GM12878 (cell line): ENCODE results near the gene SPTA1. TPM values are rescaled to one million over a fixed set of nuclear protein-coding genes. Genes with fewer than 3 reads are reported as not detected.

Experiments used
- ATAC-seq: fragments of 200-7000 bp; cut with Tn5 transposase; 3 replicates; pipeline ENCODE4 v1.9.1; 2020; ENCODE audit warnings: mild to moderate bottlenecking, moderate library complexity
- BruUV-seq: library from RNA; stranded (reverse); fragments of 400-500 nt; replicated peaks from 2 replicates; lab custom pipeline; 2021; lab: Mats Ljungman, UMichigan
- CTCF ChIA-PET: fragments of 300-600 bp; sonication (Branson Sonifier 250); formaldehyde crosslinking; extraction: SDS; loops from one replicate; lab custom pipeline; 2021; ENCODE audit warnings: inconsistent platforms; lab: Yijun Ruan, JAX
- POLR2A ChIA-PET: fragments of 350-600 bp; formaldehyde crosslinking; extraction: SDS; loops from one replicate; lab custom pipeline; 2021; ENCODE audit warnings: inconsistent platforms; lab: Charles Lee
- RAD21 ChIA-PET: fragments of 300-600 bp; sonication (Branson Sonifier 250); formaldehyde crosslinking; loops from one replicate; lab custom pipeline; 2023; ENCODE audit warnings: antibody characterized with exemption; ENCODE audit not compliant: unreplicated experiment; lab: Charles Lee
- SMC1A ChIA-PET: fragments of 300-600 bp; sonication (Branson Sonifier 250); formaldehyde crosslinking; loops from one replicate; lab custom pipeline; 2023; ENCODE audit not compliant: unreplicated experiment, uncharacterized antibody; lab: Charles Lee
- DNase-seq: peaks from one replicate; pipeline ENCODE4 v3.0.0-alpha.2; 2011; ENCODE audit warnings: low read depth, low spot score
- FAIRE-seq: peaks from 3 replicates; lab custom pipeline; 2011; peaks lifted over from hg19 to GRCh38; lab: Jason Lieb, UNC
- H2AFZ ChIP-seq: 2 replicates; pipeline ENCODE4 v1.6.0; 2011; ENCODE audit warnings: low read depth, low read length, control low read depth; ENCODE audit not compliant: control insufficient read depth
- H3K27ac ChIP-seq: 2 replicates; pipeline ENCODE4 v1.5.1; 2011; ENCODE audit warnings: control low read depth; ENCODE audit not compliant: control insufficient read depth, insufficient read depth
- H3K27me3 ChIP-seq, 2 experiments: replicated peaks in 1 of 2; 2 replicates each; pipeline versions ENCODE4 v1.6.0 to v1.6.1; 2011; ENCODE audit warnings: low read length in 1 of 2; ENCODE audit not compliant: control insufficient read depth in 2 of 2, insufficient read depth in 2 of 2
- H3K36me3 ChIP-seq, 2 experiments: 2 replicates each; pipeline ENCODE4 v1.5.1; 2011; ENCODE audit warnings: low read length in 1 of 2; ENCODE audit not compliant: control insufficient read depth in 2 of 2, insufficient read depth in 2 of 2
- H3K4me1 ChIP-seq: 2 replicates; pipeline ENCODE4 v1.6.1; 2011; ENCODE audit warnings: mild to moderate bottlenecking, low read length, moderate library complexity, mixed read lengths; ENCODE audit not compliant: control insufficient read depth, insufficient read depth
- H3K4me2 ChIP-seq: 2 replicates; pipeline ENCODE4 v1.6.0; 2011; ENCODE audit warnings: control low read depth; ENCODE audit not compliant: control insufficient read depth, insufficient read depth
- H3K4me3 ChIP-seq: fragments of 200-600 bp; sonication (generic); 2 replicates; pipeline ENCODE4 v1.5.1; 2016
- H3K79me2 ChIP-seq: 2 replicates; pipeline ENCODE4 v1.6.0; 2011; ENCODE audit warnings: low read length; ENCODE audit not compliant: control insufficient read depth, insufficient read depth
- H3K9ac ChIP-seq: 2 replicates; pipeline ENCODE4 v1.8.0; 2011; ENCODE audit warnings: low read length, control low read depth, mixed read lengths; ENCODE audit not compliant: control insufficient read depth, insufficient read depth
- H3K9me3 ChIP-seq: replicated peaks from 3 replicates; pipeline ENCODE4 v1.5.1; 2011; ENCODE audit warnings: mild to moderate bottlenecking, low read length; ENCODE audit not compliant: control insufficient read depth, insufficient read depth
- H4K20me1 ChIP-seq: 2 replicates; pipeline ENCODE4 v1.6.0; 2011; ENCODE audit not compliant: control insufficient read depth, insufficient read depth
- BRCA1 ChIP-seq: IDR thresholded peaks from 2 replicates; pipeline ENCODE4 v1.6.1; 2011; ENCODE audit warnings: low read depth, low read length, improper control_type of control experiment
- DPF2 ChIP-seq: fragments of 450-650 bp; IDR thresholded peaks from 2 replicates; pipeline ENCODE4 v1.6.1; 2017; ENCODE audit warnings: mild to moderate bottlenecking
- FOS ChIP-seq: IDR thresholded peaks from 3 replicates; pipeline ENCODE4 v1.6.1; 2011; ENCODE audit warnings: borderline replicate concordance; ENCODE audit not compliant: insufficient read length; ENCODE audit errors: extremely low read depth
- HDAC6 ChIP-seq: fragments of 200-600 bp; sonication (generic); IDR thresholded peaks from one replicate; pipeline ENCODE4 v1.8.0; 2017; ENCODE audit warnings: antibody characterized with exemption; ENCODE audit not compliant: unreplicated experiment
- IKZF2 ChIP-seq, 2 experiments: fragments of 450-650 bp; IDR thresholded peaks; 2 replicates each; pipeline ENCODE4 v1.6.1; 2017; ENCODE audit warnings: mild to moderate bottlenecking in 2 of 2, moderate library complexity in 2 of 2
- NFIC ChIP-seq: IDR thresholded peaks from 2 replicates; pipeline ENCODE4 v1.6.1; 2012; ENCODE audit warnings: low read depth, mild to moderate bottlenecking, inconsistent platforms, low read length, moderate library complexity
- NFXL1 ChIP-seq: fragments of 450-650 bp; IDR thresholded peaks from 2 replicates; pipeline ENCODE4 v1.6.1; 2017; ENCODE audit warnings: antibody characterized with exemption, mild to moderate bottlenecking, borderline replicate concordance
- POLR2AphosphoS2 ChIP-seq: IDR thresholded peaks from 2 replicates; pipeline ENCODE4 v1.6.1; 2011; ENCODE audit warnings: low read depth, mild to moderate bottlenecking, low read length, improper control_type of control experiment, moderate library complexity
- POLR2AphosphoS5 ChIP-seq: IDR thresholded peaks from 2 replicates; pipeline ENCODE4 v1.6.1; 2011; ENCODE audit warnings: mild to moderate bottlenecking, low read length, inconsistent platforms
- RB1 ChIP-seq: fragments of 450-650 bp; formaldehyde crosslinking; IDR thresholded peaks from 2 replicates; pipeline ENCODE4 v1.6.1; 2017; ENCODE audit warnings: mild to moderate bottlenecking, borderline replicate concordance
- RCOR1 ChIP-seq: conservative IDR thresholded peaks from 2 replicates; pipeline ENCODE4 v1.6.1; 2012; ENCODE audit warnings: low read depth, low read length, improper control_type of control experiment
- RUNX3 ChIP-seq: IDR thresholded peaks from 2 replicates; pipeline ENCODE4 v1.6.1; 2012; ENCODE audit warnings: low read length, inconsistent platforms
- STAT3 ChIP-seq: IDR thresholded peaks from 2 replicates; pipeline ENCODE4 v1.6.1; 2011; ENCODE audit warnings: low read depth, low read length, improper control_type of control experiment
- TBL1XR1 ChIP-seq: IDR thresholded peaks from 2 replicates; pipeline ENCODE4 v1.6.1; 2012; ENCODE audit warnings: low read depth, low read length, improper control_type of control experiment
- USF1 ChIP-seq: IDR thresholded peaks from 2 replicates; pipeline ENCODE4 v1.6.1; 2011; ENCODE audit warnings: borderline replicate concordance, low read depth, mild to moderate bottlenecking, moderate library complexity, mixed read lengths, low read length; ENCODE audit not compliant: insufficient read depth; ENCODE audit errors: extremely low read length
- WRNIP1 ChIP-seq: IDR thresholded peaks from 2 replicates; pipeline ENCODE4 v1.6.1; 2011; ENCODE audit warnings: low read depth, low read length, improper control_type of control experiment, borderline replicate concordance
- YBX1 ChIP-seq: fragments of 450-650 bp; IDR thresholded peaks from 2 replicates; pipeline ENCODE4 v1.6.1; 2016; ENCODE audit warnings: antibody characterized with exemption
- ZNF217 ChIP-seq: fragments of 450-650 bp; IDR thresholded peaks from 2 replicates; pipeline ENCODE4 v1.6.1; 2017; ENCODE audit warnings: antibody characterized with exemption, mild to moderate bottlenecking
- WGBS: methylation state at CpG from one replicate; pipeline ENCODE4 v1.1.6; 2016; ENCODE audit warnings: low lambda C conversion rate; ENCODE audit not compliant: insufficient replicate concordance, insufficient coverage; ENCODE audit errors: missing lambda C conversion rate; 5-methylcytosine and 5-hydroxymethylcytosine counted together
- in situ Hi-C: fragments of 300-500 bp; cut with MboI; formaldehyde crosslinking; loops from 9 replicates; pipeline ENCODE4 v1.14.3; 2018; ENCODE audit warnings: mixed read lengths
- intact Hi-C: fragments of 100-400 bp; cut with micrococcal nuclease; formaldehyde crosslinking; loops from one replicate; pipeline ENCODE4 v1.14.2; 2022; ENCODE audit not compliant: unreplicated experiment
- polyA plus RNA-seq, 11 experiments: library from polyadenylated mRNA; depleted of rRNA in 4 of 11; unstranded in 6 of 11; stranded (reverse) in 5 of 11; fragments of >200 nt; fragmentation: Nextera tagmentation in 4 of 11; fragmentation: Illumina TruSeq in 1 of 11; extraction: Ambion mirVana in 4 of 11; extraction: Trizol in 1 of 11; gene quantifications; 1 replicate in 1 of 11; 2 replicates in 10 of 11; pipeline versions ENCODE4 v1.2.1 to v1.2.3, GENCODE V29; 2011 to 2016; ENCODE audit warnings: inconsistent platforms in 2 of 11, missing spikeins in 2 of 11, low read depth in 1 of 11
- total RNA-seq, 4 experiments: library from RNA; depleted of rRNA in 3 of 4; stranded (reverse); fragments of >200 nt in 3 of 4; fragmentation: Illumina TruSeq in 1 of 4; extraction: Trizol in 1 of 4; gene quantifications; 2 replicates each; pipeline versions ENCODE4 v1.2.1 to v1.2.3, GENCODE V29; 2013 to 2021
- TF ChIP-seq, protein P1 (sequence below): fragments of 450-650 bp; IDR thresholded peaks from 2 replicates; pipeline ENCODE4 v1.6.1; 2016; ENCODE audit warnings: mild to moderate bottlenecking

The SPTA1 gene
- total and polyA plus RNA-seq, 10 of the 15 experiments (the other 5 are each of a cell fraction or from before 2014, with no cell fraction given), result under 0.01 to 0.21 (median 0.12) TPM; not detected in 5

GRCh38 chr1:158700552-158700951 is 14.0 kb upstream of the SPTA1 start, which contains the start of gene OR6K2:
TSS of gene OR6K2 (minus strand) at chr1:158700652. CDS start at chr1:158700652, 0 bp downstream.
- Histone ChIP-seq H3K4me1 (no peaks in the 10 kb centered on the region), H3K27ac (no peak within 1 kb of the TSS), H2AFZ (no peak within 1 kb of the TSS), H3K4me3 (no peak within 1 kb of the TSS), H3K4me2 (no peak within 1 kb of the TSS), H4K20me1 (no peaks in the 10 kb centered on the region), H3K9me3 (no peaks in the 10 kb centered on the region), H3K36me3 (no peaks in the 10 kb centered on the region), H3K9ac (no peak within 1 kb of the TSS), H3K79me2 (no peaks in the 10 kb centered on the region)
- RAD21 ChIA-PET, result no interaction called here
- POLR2A ChIA-PET, result no interaction called here
- DNase-seq, result no peak
- in situ Hi-C loops, result no loop called here
- no peak for FAIRE-seq
- CTCF ChIA-PET, result no interaction called here
- ATAC-seq, result no peak
- WGBS, result 15% methylated on average over 4 of the region's 4 CpGs
- no TSS peak for BruUV-seq
- intact Hi-C loops, result no loop called here
- TF ChIP-seq DPF2 (no peak), NFXL1 (no peak), BRCA1 (no peak), RB1 (no peak), IKZF2 (IDR thresholded peaks at IDR 0.05) (no peak), RCOR1 (no peak), WRNIP1 (no peak), USF1 (no peak), STAT3 (no peak), ZNF217 (no peak), TBL1XR1 (no peak), POLR2AphosphoS5 (no peak), YBX1 (no peak), RUNX3 (no peak), POLR2AphosphoS2 (no peak), NFIC (no peak), FOS (no peak), HDAC6 (no peak)
- TF ChIP-seq, protein P1, sequence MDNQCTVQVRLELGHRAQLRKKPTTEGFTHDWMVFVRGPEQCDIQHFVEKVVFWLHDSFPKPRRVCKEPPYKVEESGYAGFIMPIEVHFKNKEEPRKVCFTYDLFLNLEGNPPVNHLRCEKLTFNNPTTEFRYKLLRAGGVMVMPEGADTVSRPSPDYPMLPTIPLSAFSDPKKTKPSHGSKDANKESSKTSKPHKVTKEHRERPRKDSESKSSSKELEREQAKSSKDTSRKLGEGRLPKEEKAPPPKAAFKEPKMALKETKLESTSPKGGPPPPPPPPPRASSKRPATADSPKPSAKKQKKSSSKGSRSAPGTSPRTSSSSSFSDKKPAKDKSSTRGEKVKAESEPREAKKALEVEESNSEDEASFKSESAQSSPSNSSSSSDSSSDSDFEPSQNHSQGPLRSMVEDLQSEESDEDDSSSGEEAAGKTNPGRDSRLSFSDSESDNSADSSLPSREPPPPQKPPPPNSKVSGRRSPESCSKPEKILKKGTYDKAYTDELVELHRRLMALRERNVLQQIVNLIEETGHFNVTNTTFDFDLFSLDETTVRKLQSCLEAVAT, result no peak
- TF ChIP-seq, all 136 proteins: peak for 0
- SMC1A ChIA-PET, result no interaction called here
- no peaks in the 10 kb centered on the region; a peak in 1 of 4 replicates for H3K27me3 ChIP-seq
